ENCODE data around the gene TARP. TPM values are rescaled to one million over a fixed set of nuclear protein-coding genes. Genes with fewer than 3 reads are reported as not detected.

Gene TARP

DNA sequence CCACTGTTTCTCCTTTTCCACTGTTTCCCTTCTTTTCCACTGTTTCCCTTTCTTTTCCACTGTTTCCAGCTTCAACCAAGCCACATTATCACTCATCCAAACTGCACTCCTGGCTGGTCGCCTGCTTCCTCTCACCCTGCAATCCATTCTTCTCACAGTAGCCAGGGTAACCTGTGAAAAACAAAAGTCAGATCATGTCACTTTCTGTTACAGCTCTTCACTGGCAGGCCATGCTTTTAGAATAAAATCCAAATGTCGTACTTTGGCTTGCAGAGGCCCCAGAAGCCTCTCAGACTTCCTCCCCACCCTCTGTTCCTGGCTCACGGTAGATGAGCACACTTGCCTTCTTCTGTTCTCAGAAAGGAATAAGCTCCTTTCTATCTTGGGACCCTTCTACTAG, 61.5 kb downstream of the TARP start:
- peak; percentile 57 for DNase-seq

DNA sequence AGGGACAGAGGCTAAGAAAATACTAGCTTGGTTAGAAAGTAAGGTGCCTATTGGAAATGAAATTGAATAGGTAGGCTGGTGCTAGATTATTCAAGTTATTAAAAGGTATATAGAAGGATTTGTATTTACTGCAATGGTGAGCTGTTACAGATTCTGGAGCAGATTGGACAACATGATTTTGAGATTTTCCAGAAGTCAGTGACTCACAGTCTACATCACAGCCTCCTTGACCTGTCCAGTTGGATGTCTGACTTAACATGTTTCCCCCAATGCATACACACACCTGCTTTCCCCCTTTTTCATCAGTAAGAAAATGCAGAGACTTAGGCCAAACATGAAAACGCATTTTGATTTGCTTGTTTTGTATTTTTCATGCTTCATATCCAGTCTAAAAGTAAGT, 62.0 kb downstream of the TARP start:
- DNase-seq = no peak

Other genes starting within 250 kb of the TARP start
- gene STARD3NL, start 95.4 kb downstream of the TARP start, polyA plus RNA-seq (ENCODE audit: insufficient read length) = 28.3 TPM